ENCODE measurements around the gene GK. TPM values are rescaled to one million over a fixed set of nuclear protein-coding genes. Genes with fewer than 3 reads are reported as not detected.
A peak's percentile ranks its signal among the peaks of the same experiment; 100 is the strongest.

Gene GK
- total RNA-seq, 4 donors from 2014 or later, result 1.0 to 8.0 (median 3.0) TPM

GRCh38 chrX:30713061-30713525 is 59.9 kb downstream of the GK start:
- Histone ChIP-seq H3K4me1 (no peaks in the 10 kb centered on the region), H3K4me3 (no peak overlapping the region), H3K9me3 (no peaks in the 10 kb centered on the region), H3K27ac (no peak overlapping the region), H3K36me3 (no peaks in the 10 kb centered on the region), H3K27me3 (peaks cover 0 to 5% of the 10 kb centered on the region in 2 donors)
- intact Hi-C loops (cut with DNase I; ENCODE audit: low total_unique reads), result no loop called here
- DNase-seq, result peak; percentile 17 to 21
- TF ChIP-seq POLR2A (IDR thresholded peaks at IDR 0.05) (no peak), CTCF (IDR thresholded peaks at IDR 0.05) (peak; percentile 29 to 35 (median 32))

GRCh38 chrX:30714138-30714537 is 60.9 kb downstream of the GK start:
- H3K27me3 ChIP-seq, result peaks cover 0 to 5% of the 10 kb centered on the region in 2 donors
- no peak overlapping the region for H3K4me3 ChIP-seq
- no peaks in the 10 kb centered on the region for H3K9me3 ChIP-seq
- no peak for DNase-seq
- TF ChIP-seq POLR2A (IDR thresholded peaks at IDR 0.05) (no peak), CTCF (IDR thresholded peaks at IDR 0.05) (no peak)
- no peaks in the 10 kb centered on the region for H3K4me1 ChIP-seq
- H3K27ac ChIP-seq, result no peak overlapping the region
- intact Hi-C loops (cut with DNase I; ENCODE audit: low total_unique reads), result no loop called here
- no peaks in the 10 kb centered on the region for H3K36me3 ChIP-seq

GRCh38 chrX:30715976-30716375 is 62.8 kb downstream of the GK start:
- Histone ChIP-seq H3K4me3 (no peak overlapping the region), H3K9me3 (no peaks in the 10 kb centered on the region), H3K27me3 (no peaks in the 10 kb centered on the region), H3K36me3 (no peaks in the 10 kb centered on the region), H3K4me1 (no peaks in the 10 kb centered on the region), H3K27ac (no peak overlapping the region)
- no peak for DNase-seq
- TF ChIP-seq CTCF (IDR thresholded peaks at IDR 0.05), result no peak
- TF ChIP-seq POLR2A (IDR thresholded peaks at IDR 0.05), result no peak
- intact Hi-C loops (cut with DNase I; ENCODE audit: low total_unique reads), result no loop called here

GRCh38 chrX:30733852-30734660 is 80.8 kb downstream of the GK start:
- TF ChIP-seq CTCF (IDR thresholded peaks at IDR 0.05) (no peak), POLR2A (IDR thresholded peaks at IDR 0.05) (no peak)
- H3K27ac ChIP-seq, result no peak overlapping the region
- H3K9me3 ChIP-seq, result no peaks in the 10 kb centered on the region
- H3K4me1 ChIP-seq, result no peaks in the 10 kb centered on the region
- H3K27me3 ChIP-seq, result no peaks in the 10 kb centered on the region
- no peaks in the 10 kb centered on the region for H3K36me3 ChIP-seq
- intact Hi-C loops (cut with DNase I; ENCODE audit: low total_unique reads), result no loop called here
- no peak for DNase-seq
- H3K4me3 ChIP-seq, result no peak overlapping the region

GRCh38 chrX:30734782-30735181 is 81.6 kb downstream of the GK start:
- no peak overlapping the region for H3K27ac ChIP-seq
- no peak overlapping the region for H3K4me3 ChIP-seq
- no peaks in the 10 kb centered on the region for H3K36me3 ChIP-seq
- TF ChIP-seq CTCF (IDR thresholded peaks at IDR 0.05) (no peak), POLR2A (IDR thresholded peaks at IDR 0.05) (no peak)
- no peaks in the 10 kb centered on the region for H3K4me1 ChIP-seq
- intact Hi-C loops (cut with DNase I; ENCODE audit: low total_unique reads), result no loop called here
- DNase-seq, result no peak
- no peaks in the 10 kb centered on the region for H3K27me3 ChIP-seq
- H3K9me3 ChIP-seq, result no peaks in the 10 kb centered on the region

Data from uterus (tissue), 4 donors.